Osteocyte (in vitro differentiated cells): Measurements from ENCODE around the gene LENG8. TPM values are rescaled to one million over a fixed set of nuclear protein-coding genes. Genes with fewer than 3 reads are reported as not detected.
A peak's percentile ranks its signal among the peaks of the same experiment; 100 is the strongest.

Experiments
- DNase-seq: peaks from one replicate; pipeline ENCODE4 v3.0.0; 2021; ENCODE audit warnings: mixed read lengths; ENCODE audit not compliant: unreplicated experiment; ENCODE audit errors: extremely low spot score
- H3K27ac Mint-ChIP-seq: one replicate; pipeline ENCODE4 v1.8.0; 2021; ENCODE audit warnings: mild to moderate bottlenecking, mixed read lengths; ENCODE audit not compliant: unreplicated experiment
- H3K27me3 Mint-ChIP-seq: one replicate; pipeline ENCODE4 v1.8.0; 2021; ENCODE audit warnings: mixed read lengths; ENCODE audit not compliant: unreplicated experiment
- H3K36me3 Mint-ChIP-seq: one replicate; pipeline ENCODE4 v1.8.0; 2021; ENCODE audit warnings: mixed read lengths; ENCODE audit not compliant: unreplicated experiment
- H3K4me1 Mint-ChIP-seq: one replicate; pipeline ENCODE4 v1.8.0; 2021; ENCODE audit warnings: mixed read lengths; ENCODE audit not compliant: unreplicated experiment
- H3K4me3 Mint-ChIP-seq: one replicate; pipeline ENCODE4 v1.8.0; 2021; ENCODE audit warnings: mild to moderate bottlenecking, moderate library complexity, mixed read lengths; ENCODE audit not compliant: unreplicated experiment
- H3K9me3 Mint-ChIP-seq: one replicate; pipeline ENCODE4 v1.8.0; 2021; ENCODE audit warnings: mixed read lengths; ENCODE audit not compliant: unreplicated experiment
- CTCF ChIP-seq: fragments of 200-600 bp; sonication (generic); IDR thresholded peaks from 2 replicates; pipeline ENCODE4 v1.5.0; 2021; ENCODE audit warnings: antibody characterized with exemption, mild to moderate bottlenecking, moderate library complexity
- total RNA-seq: library from RNA; stranded (reverse); gene quantifications from 2 replicates; pipeline ENCODE4 v1.2.1, GENCODE V29; 2021

LENG8 gene
- total RNA-seq, 1 donor from 2014 or later = 192 TPM

DNA sequence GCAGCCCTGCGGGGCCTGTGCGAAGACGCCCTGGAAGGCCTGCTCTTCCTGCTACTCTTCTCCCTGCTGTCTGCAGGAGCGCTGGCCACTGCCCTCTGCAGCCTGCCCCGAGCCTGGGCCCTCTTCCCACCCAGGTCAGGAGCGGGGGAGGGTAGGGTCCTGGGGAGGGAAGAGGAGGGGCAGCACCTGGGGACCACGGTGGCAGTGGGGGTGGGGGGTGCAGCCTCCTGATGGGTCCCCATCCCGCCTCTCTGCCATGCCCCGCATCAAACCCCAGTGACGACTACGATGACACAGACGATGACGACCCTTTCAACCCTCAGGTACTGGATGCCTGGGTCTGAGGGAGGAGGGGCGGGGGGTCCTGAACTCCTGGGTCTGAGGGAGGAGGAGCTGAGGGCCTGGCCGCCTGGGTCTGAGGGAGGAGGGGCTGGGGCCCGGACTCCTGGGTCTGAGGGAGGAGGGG is 13.4 kb upstream of the LENG8 start:
- Mint-ChIP-seq H3K4me1 (peaks cover 14% of the 10 kb centered on the region), H3K9me3 (no peaks in the 10 kb centered on the region), H3K4me3 (no peak overlapping the region), H3K27me3 (peaks cover 2% of the 10 kb centered on the region), H3K27ac (no peak overlapping the region), H3K36me3 (peaks cover 8% of the 10 kb centered on the region)
- TF ChIP-seq CTCF = no peak
- DNase-seq = no peak

DNA sequence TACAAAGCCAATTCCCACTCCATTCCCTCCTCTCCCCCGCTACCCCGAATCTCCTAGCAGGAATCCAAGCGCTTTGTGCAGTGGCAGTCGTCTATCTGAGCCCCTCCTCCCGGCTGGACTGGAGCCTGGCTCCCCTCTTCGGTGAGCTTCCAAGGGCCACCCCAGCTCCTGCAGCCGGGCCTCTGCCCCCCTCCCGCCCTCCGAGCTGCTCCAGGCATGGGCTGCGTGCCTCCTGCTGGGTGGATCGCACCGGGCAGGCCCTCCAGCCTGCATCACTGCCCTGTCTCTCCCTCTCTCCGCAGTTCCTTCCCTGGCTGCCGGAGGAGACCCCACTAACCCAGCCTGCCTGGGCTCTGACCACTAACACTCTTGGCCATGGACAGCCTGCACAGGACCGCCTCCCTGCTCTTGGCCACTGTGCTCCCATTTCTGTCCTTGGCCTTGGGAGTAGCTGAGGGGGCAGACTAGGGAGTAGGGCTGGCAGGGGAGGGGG is 12.9 kb upstream of the LENG8 start:
- no peak for DNase-seq

GRCh38 chr19:54436628-54437252 is 12.3 kb upstream of the LENG8 start:
- H3K27ac Mint-ChIP-seq = no peak overlapping the region
- peaks cover 5% of the 10 kb centered on the region for H3K4me1 Mint-ChIP-seq
- no peak for DNase-seq
- H3K4me3 Mint-ChIP-seq = no peak overlapping the region
- H3K9me3 Mint-ChIP-seq = no peaks in the 10 kb centered on the region
- peaks cover 8% of the 10 kb centered on the region for H3K36me3 Mint-ChIP-seq
- H3K27me3 Mint-ChIP-seq = no peaks in the 10 kb centered on the region
- TF ChIP-seq CTCF = no peak

More for the DNA sequence above, 12.9 kb upstream of the LENG8 start:
- Mint-ChIP-seq H3K27me3 (peaks cover 1% of the 10 kb centered on the region), H3K4me1 (peaks cover 12% of the 10 kb centered on the region), H3K9me3 (no peaks in the 10 kb centered on the region), H3K4me3 (no peak overlapping the region), H3K36me3 (peaks cover 8% of the 10 kb centered on the region), H3K27ac (no peak overlapping the region)
- no peak for TF ChIP-seq CTCF

GRCh38 chr19:54439174-54439851 is 9.7 kb upstream of the LENG8 start:
- peaks cover 14% of the 10 kb centered on the region for H3K36me3 Mint-ChIP-seq
- peaks cover 8% of the 10 kb centered on the region for H3K4me1 Mint-ChIP-seq
- peak; percentile 54 for TF ChIP-seq CTCF
- no peaks in the 10 kb centered on the region for H3K9me3 Mint-ChIP-seq
- H3K27me3 Mint-ChIP-seq = no peaks in the 10 kb centered on the region
- no peak for DNase-seq
- no peak overlapping the region for H3K27ac Mint-ChIP-seq
- no peak overlapping the region for H3K4me3 Mint-ChIP-seq

DNA sequence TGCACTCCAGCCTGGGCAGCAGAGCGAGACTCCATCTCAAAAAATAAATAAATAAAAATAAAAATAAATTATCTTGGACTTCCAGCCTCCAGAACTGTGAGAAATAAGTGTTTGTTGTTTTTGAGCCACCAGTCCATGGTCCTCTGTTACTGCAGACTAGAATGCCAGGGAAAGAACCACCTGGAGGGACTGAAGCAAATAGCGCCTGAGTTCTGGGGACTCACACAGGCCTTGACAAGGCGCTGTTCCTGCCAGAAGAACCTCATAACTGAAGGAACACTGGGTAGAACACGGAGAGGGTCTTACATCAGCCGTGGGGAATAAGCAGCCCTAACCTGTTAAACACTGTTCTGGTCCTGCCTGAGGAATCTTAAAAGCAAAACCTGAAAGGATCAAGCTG is 8.4 kb upstream of the LENG8 start:
- peaks cover 18% of the 10 kb centered on the region for H3K36me3 Mint-ChIP-seq
- peaks cover 8% of the 10 kb centered on the region for H3K4me1 Mint-ChIP-seq
- no peak overlapping the region for H3K4me3 Mint-ChIP-seq
- DNase-seq = no peak
- H3K27ac Mint-ChIP-seq = no peak overlapping the region
- no peaks in the 10 kb centered on the region for H3K27me3 Mint-ChIP-seq
- no peaks in the 10 kb centered on the region for H3K9me3 Mint-ChIP-seq
- no peak for TF ChIP-seq CTCF
